ENCODE measurements around the gene RBM28.

GRCh38 chr7:128353610-128354009, 9.9 kb upstream of the RBM28 start:
- TF ChIP-seq GATA3 (IDR thresholded peaks at IDR 0.05; ENCODE audit: low read depth, low read length) (no peak), GATA2 (IDR thresholded peaks at IDR 0.05; ENCODE audit: low read depth, low read length) (no peak)

Data from SH-SY5Y (cell line).